ENCODE results near the gene CARNS1. TPM values are rescaled to one million over a fixed set of nuclear protein-coding genes. Genes with fewer than 3 reads are reported as not detected.
"Not testable (repeated sequence)": the region's sequence is repeated elsewhere in the genome, so short reads cannot be mapped to it uniquely, and the experiment has no call there.

Gene CARNS1
- total and polyA plus RNA-seq, 12 donors, result 0.10 to 0.80 (median 0.35) TPM; not detected in 1

- WGBS, 4 donors, result 69 to 83% (median 71%) methylated on average over 4 to 6 of the region's 6 CpGs
- Histone ChIP-seq H3K27me3 (no peaks in the 10 kb centered on the region), H3K27ac (no peak overlapping the region), H3K36me3 (replicated peaks in 1 of 2) (no peaks in the 10 kb centered on the region), H3K9me3 (replicated peaks in 1 of 3) (no peaks in the 10 kb centered on the region), H3K4me1 (replicated peaks in 1 of 2) (peaks cover 12 to 13% of the 10 kb centered on the region in 2 donors), H3K4me3 (no peak overlapping the region)
- no peak for TF ChIP-seq POLR2A (IDR thresholded peaks at IDR 0.05)
- TF ChIP-seq, protein P1, sequence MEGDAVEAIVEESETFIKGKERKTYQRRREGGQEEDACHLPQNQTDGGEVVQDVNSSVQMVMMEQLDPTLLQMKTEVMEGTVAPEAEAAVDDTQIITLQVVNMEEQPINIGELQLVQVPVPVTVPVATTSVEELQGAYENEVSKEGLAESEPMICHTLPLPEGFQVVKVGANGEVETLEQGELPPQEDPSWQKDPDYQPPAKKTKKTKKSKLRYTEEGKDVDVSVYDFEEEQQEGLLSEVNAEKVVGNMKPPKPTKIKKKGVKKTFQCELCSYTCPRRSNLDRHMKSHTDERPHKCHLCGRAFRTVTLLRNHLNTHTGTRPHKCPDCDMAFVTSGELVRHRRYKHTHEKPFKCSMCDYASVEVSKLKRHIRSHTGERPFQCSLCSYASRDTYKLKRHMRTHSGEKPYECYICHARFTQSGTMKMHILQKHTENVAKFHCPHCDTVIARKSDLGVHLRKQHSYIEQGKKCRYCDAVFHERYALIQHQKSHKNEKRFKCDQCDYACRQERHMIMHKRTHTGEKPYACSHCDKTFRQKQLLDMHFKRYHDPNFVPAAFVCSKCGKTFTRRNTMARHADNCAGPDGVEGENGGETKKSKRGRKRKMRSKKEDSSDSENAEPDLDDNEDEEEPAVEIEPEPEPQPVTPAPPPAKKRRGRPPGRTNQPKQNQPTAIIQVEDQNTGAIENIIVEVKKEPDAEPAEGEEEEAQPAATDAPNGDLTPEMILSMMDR (IDR thresholded peaks at IDR 0.05), result no peak
- intact Hi-C loops (cut with DNase I), result no loop called here
- DNase-seq, result no peak
Observed at GRCh38 chr11:67422891-67423290, 7.4 kb downstream of the CARNS1 start.

- intact Hi-C loops (cut with DNase I), result no loop called here
- H3K27me3 ChIP-seq, result no peaks in the 10 kb centered on the region
- no peak overlapping the region for H3K4me3 ChIP-seq
- TF ChIP-seq, protein P1 (IDR thresholded peaks at IDR 0.05), result no peak
- TF ChIP-seq POLR2A (IDR thresholded peaks at IDR 0.05), result no peak
- DNase-seq, result no peak
- H3K27ac ChIP-seq, result no peak overlapping the region
- H3K36me3 ChIP-seq (replicated peaks in 1 of 2), result no peaks in the 10 kb centered on the region
- H3K9me3 ChIP-seq (replicated peaks in 1 of 3), result no peaks in the 10 kb centered on the region
- WGBS, 4 donors, result 80 to 96% (median 95%) methylated on average over 2 to 13 of the region's 13 CpGs
- peaks cover 12 to 13% of the 10 kb centered on the region in 2 donors for H3K4me1 ChIP-seq (replicated peaks in 1 of 2)
Observed at GRCh38 chr11:67423466-67423865, 8.0 kb downstream of the CARNS1 start.

GRCh38 chr11:67423891-67424613, 8.6 kb downstream of the CARNS1 start:
- Histone ChIP-seq H3K4me3 (no peak overlapping the region), H3K27me3 (no peaks in the 10 kb centered on the region), H3K9me3 (replicated peaks in 1 of 3) (no peaks in the 10 kb centered on the region), H3K4me1 (replicated peaks in 1 of 2) (peaks cover 14 to 15% of the 10 kb centered on the region in 2 donors), H3K36me3 (replicated peaks in 1 of 2) (no peaks in the 10 kb centered on the region), H3K27ac (no peak overlapping the region)
- DNase-seq, result no peak
- intact Hi-C loops (cut with DNase I), result no loop called here
- no peak for TF ChIP-seq POLR2A (IDR thresholded peaks at IDR 0.05)
- TF ChIP-seq, protein P1 (IDR thresholded peaks at IDR 0.05), result no peak
- 88 to 92% (median 88%) methylated on average over 24 to 34 of the region's 34 CpGs; no CpG with 5 or more reads in 1 of the 4 donors for WGBS, 4 donors

- peak in 1 of 2 donors; percentile 10 for TF ChIP-seq POLR2A (IDR thresholded peaks at IDR 0.05)
- peaks cover 0 to 14% of the 10 kb centered on the region in 2 donors for H3K36me3 ChIP-seq (replicated peaks in 1 of 2)
- H3K4me3 ChIP-seq, result peak overlapping the region in 2 of 4 donors; percentile 77
- peak in 5 of 7 donors; percentile 61 to 78 (median 75) for DNase-seq
- H3K27ac ChIP-seq, result peak overlapping the region; percentile 73 to 94 (median 84)
- H3K9me3 ChIP-seq (replicated peaks in 1 of 3); intact Hi-C loops (cut with DNase I); H3K27me3 ChIP-seq: not testable (repeated sequence)
- 65 to 79% (median 69%) methylated on average over 19 of the region's 19 CpGs for WGBS, 4 donors
- peaks cover 15% of the 10 kb centered on the region in 2 donors for H3K4me1 ChIP-seq (replicated peaks in 1 of 2)
Observed at GRCh38 chr11:67427364-67427859, 11.9 kb downstream of the CARNS1 start.
